ENCODE measurements around the gene PRDM16. TPM values are rescaled to one million over a fixed set of nuclear protein-coding genes. Genes with fewer than 3 reads are reported as not detected.

The PRDM16 gene
- total RNA-seq, 1 experiment from 2014 or later: 0.17 TPM

DNA sequence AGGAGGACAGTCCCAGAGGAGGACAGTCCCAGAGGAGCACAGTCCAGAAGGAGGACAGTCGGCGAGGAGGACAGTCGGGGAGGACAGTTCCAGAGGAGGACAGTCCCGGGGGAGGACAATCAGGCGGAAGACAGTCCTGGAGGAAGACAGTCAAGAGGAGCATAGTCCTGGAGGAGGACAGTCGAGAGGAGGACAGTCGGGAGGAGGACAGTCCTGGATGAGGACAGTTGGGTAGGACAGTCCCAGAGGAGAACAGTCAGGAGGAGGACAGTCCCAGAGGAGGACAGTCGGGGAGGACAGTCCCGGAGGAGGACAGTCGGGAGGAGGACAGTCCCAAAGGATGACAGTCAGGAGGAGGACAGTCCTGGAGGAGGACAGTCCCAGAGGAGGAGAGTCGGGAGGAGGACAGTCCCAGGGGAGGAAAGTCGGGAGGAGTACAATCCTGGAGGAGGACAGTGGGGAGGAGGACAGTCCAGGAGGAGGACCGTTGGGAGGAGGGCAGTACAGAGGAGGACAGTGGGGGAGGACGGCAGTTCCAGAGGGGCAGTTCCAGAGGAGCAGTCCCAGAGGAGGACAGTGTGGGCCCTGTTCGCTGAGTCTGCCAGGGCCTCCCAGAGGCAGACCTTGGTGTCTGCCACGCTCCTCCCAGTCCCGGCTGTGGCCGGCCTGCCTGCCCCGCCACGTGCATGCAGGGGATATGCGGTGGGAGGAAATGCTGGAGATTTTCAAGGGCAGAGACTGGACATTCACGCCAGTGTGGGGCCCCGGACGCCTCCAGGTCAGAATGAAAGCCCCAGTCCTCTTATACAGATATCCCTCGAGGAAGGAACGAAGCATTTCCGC is 201.6 kb downstream of the PRDM16 start:
- no peak overlapping the region for H3K27ac ChIP-seq (ENCODE audit: insufficient read length, low read depth, low read length)

More for the DNA sequence above, 201.6 kb downstream of the PRDM16 start:
- no peak overlapping the region for H4K8ac ChIP-seq (replicated peaks; ENCODE audit: insufficient read length, low read depth, low read length)
- H4K20me1 ChIP-seq (ENCODE audit: control insufficient read depth, insufficient read depth, insufficient read length): no peaks in the 10 kb centered on the region
- no peak overlapping the region for H2BK20ac ChIP-seq (ENCODE audit: low read depth, low read length, poor library complexity, severe bottlenecking)
- no peak overlapping the region for H3K9ac ChIP-seq (ENCODE audit: extremely low read depth, insufficient read length, low read length)
- no peak overlapping the region for H3K18ac ChIP-seq (ENCODE audit: insufficient read length, low read depth, low read length)
- H3K56ac ChIP-seq (ENCODE audit: insufficient read length, low read depth, low read length): no peak overlapping the region
- H2AFZ ChIP-seq (ENCODE audit: low read length): no peak overlapping the region
- H2BK15ac ChIP-seq (ENCODE audit: low read depth, low read length): no peak overlapping the region
- H3K27me3 ChIP-seq (ENCODE audit: insufficient read depth, low read length): no peaks in the 10 kb centered on the region
- H4K91ac ChIP-seq (ENCODE audit: insufficient read length, low read depth, low read length): no peak overlapping the region
- no peak overlapping the region for H4K5ac ChIP-seq (ENCODE audit: insufficient read length, low read depth, low read length)
- no peaks in the 10 kb centered on the region for H3K79me1 ChIP-seq (ENCODE audit: insufficient read depth, low read depth, low read length, poor library complexity, severe bottlenecking)
- TF ChIP-seq, protein P1, sequence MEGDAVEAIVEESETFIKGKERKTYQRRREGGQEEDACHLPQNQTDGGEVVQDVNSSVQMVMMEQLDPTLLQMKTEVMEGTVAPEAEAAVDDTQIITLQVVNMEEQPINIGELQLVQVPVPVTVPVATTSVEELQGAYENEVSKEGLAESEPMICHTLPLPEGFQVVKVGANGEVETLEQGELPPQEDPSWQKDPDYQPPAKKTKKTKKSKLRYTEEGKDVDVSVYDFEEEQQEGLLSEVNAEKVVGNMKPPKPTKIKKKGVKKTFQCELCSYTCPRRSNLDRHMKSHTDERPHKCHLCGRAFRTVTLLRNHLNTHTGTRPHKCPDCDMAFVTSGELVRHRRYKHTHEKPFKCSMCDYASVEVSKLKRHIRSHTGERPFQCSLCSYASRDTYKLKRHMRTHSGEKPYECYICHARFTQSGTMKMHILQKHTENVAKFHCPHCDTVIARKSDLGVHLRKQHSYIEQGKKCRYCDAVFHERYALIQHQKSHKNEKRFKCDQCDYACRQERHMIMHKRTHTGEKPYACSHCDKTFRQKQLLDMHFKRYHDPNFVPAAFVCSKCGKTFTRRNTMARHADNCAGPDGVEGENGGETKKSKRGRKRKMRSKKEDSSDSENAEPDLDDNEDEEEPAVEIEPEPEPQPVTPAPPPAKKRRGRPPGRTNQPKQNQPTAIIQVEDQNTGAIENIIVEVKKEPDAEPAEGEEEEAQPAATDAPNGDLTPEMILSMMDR (conservative IDR thresholded peaks at IDR 0.05): no peak
- H3K4ac ChIP-seq (ENCODE audit: low read depth, low read length): no peak overlapping the region
- H2BK5ac ChIP-seq (ENCODE audit: insufficient read length, low read length): no peak overlapping the region
- DNase-seq: no peak
- no peaks in the 10 kb centered on the region for H3K23me2 ChIP-seq (ENCODE audit: insufficient read length, low read depth, low read length, poor library complexity, severe bottlenecking)
- H3K9me3 ChIP-seq (ENCODE audit: control insufficient read depth, low read depth, low read length): no peaks in the 10 kb centered on the region
- Mint-ChIP-seq H3K9me3 (peaks cover 0 to 7% of the 10 kb centered on the region in 2 experiments; a peak in 4 of 5 replicates), H3K36me3 (ENCODE audit: insufficient read depth in 1 of 3, low read depth in 3 of 3) (no peaks in the 10 kb centered on the region), H3K27ac (no peak overlapping the region), H3K4me3 (no peak overlapping the region), H3K4me1 (peaks cover 0 to 8% of the 10 kb centered on the region in 2 experiments; a peak in 2 of 4 replicates), H3K27me3 (ENCODE audit: low read depth) (peaks cover 2% of the 10 kb centered on the region)
- no peak overlapping the region for H3T11ph ChIP-seq (ENCODE audit: low read length)
- H3K14ac ChIP-seq (ENCODE audit: insufficient read depth, low read length): no peak overlapping the region
- H3K4me1 ChIP-seq (ENCODE audit: insufficient read depth, low read length): no peaks in the 10 kb centered on the region
- no peak overlapping the region for H3K23ac ChIP-seq (ENCODE audit: insufficient read length, low read depth, low read length)
- H2BK12ac ChIP-seq (ENCODE audit: insufficient read length, low read depth, low read length): no peak overlapping the region
- no CpG with 5 or more reads among the region's 27 CpGs for WGBS (ENCODE audit: extremely low coverage, insufficient read length, low lambda C conversion rate)
- no peak overlapping the region for H2AK5ac ChIP-seq (ENCODE audit: insufficient read length, low read length)
- no peaks in the 10 kb centered on the region for H3K79me2 ChIP-seq (ENCODE audit: insufficient read depth, low read length)
- H3K4me2 ChIP-seq (ENCODE audit: insufficient read depth, insufficient read length, low read length): no peak overlapping the region
- no peak overlapping the region for H2BK120ac ChIP-seq (ENCODE audit: low read depth, low read length, poor library complexity, severe bottlenecking)

Measured in H9 (cell line).